Nephron progenitor cell (in vitro differentiated cells): ENCODE results near the gene FSIP2.

Source experiments
- DNase-seq: peaks from one replicate; pipeline ENCODE4 v3.0.0; 2021
- H3K27ac Mint-ChIP-seq: 2 replicates; pipeline ENCODE4 v1.8.0; 2021; ENCODE audit warnings: mild to moderate bottlenecking, moderate library complexity, mixed read lengths
- H3K27me3 Mint-ChIP-seq: 2 replicates; pipeline ENCODE4 v1.8.0; 2021; ENCODE audit warnings: mild to moderate bottlenecking, low read depth, mixed read lengths; ENCODE audit not compliant: poor library complexity
- H3K36me3 Mint-ChIP-seq: 2 replicates; pipeline ENCODE4 v1.8.0; 2021; ENCODE audit warnings: low read depth, mixed read lengths
- H3K4me1 Mint-ChIP-seq: 2 replicates; pipeline ENCODE4 v1.8.0; 2021; ENCODE audit warnings: mixed read lengths
- H3K4me3 Mint-ChIP-seq: 2 replicates; pipeline ENCODE4 v1.8.0; 2021; ENCODE audit warnings: mild to moderate bottlenecking, moderate library complexity, mixed read lengths
- H3K9me3 Mint-ChIP-seq: 2 replicates; pipeline ENCODE4 v1.8.0; 2021; ENCODE audit warnings: mild to moderate bottlenecking, moderate library complexity, mixed read lengths
- CTCF ChIP-seq: fragments of 200-600 bp; sonication (generic); IDR thresholded peaks from 2 replicates; pipeline ENCODE4 v1.5.0; 2021; ENCODE audit warnings: antibody characterized with exemption

The FSIP2 gene

DNA sequence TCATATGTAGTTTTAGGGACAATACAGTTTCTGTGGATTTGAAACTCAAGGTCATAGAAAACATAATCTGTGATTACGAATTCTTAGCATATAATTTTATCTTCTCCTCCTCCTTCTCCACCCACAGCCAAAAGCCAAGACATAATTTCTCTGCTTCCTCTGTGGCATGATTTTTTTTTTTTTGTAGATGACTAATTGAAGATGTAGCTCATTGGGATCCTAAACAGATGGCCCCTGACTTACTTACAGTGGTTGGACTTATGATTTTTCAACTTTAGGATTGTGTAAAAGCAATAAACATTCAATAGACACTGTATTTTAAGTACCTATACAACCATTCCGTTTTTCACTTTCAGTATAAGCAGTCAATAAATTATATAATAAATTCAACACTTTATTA is 42.3 kb downstream of the FSIP2 start:
- no peak for TF ChIP-seq CTCF
- H3K9me3 Mint-ChIP-seq = no peaks in the 10 kb centered on the region
- H3K4me1 Mint-ChIP-seq = peaks cover 8% of the 10 kb centered on the region
- no peaks in the 10 kb centered on the region for H3K36me3 Mint-ChIP-seq
- DNase-seq = no peak
- no peak overlapping the region for H3K27ac Mint-ChIP-seq
- H3K4me3 Mint-ChIP-seq = no peak overlapping the region
- H3K27me3 Mint-ChIP-seq = no peaks in the 10 kb centered on the region

DNA sequence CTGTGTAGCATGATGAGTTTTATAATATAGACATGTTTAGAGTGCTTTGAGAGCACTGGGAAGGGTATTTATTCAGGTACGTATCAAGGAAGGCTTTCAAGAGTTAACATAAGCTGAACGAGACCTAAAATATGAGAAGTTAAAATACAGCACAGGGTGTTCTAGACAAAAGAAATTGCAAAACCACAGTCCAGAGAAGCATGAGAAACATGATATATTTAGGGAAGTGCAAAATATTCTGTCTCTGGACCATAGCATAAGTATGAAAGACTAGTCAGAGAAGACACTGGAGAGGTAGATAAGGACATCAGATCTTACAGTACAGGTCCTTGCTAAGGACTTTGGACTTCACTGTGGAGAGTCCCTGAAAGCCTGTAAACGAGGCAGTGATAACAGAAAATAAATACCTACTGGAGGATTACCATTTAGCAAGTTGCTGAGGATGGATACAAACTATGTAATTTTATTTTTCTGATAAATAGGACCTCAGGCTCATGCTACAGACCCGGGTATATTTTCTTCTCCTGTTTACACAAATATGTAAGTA is 43.7 kb downstream of the FSIP2 start:
- DNase-seq = no peak
- Mint-ChIP-seq H3K4me3 (no peak overlapping the region), H3K27me3 (no peaks in the 10 kb centered on the region), H3K4me1 (peaks cover 8% of the 10 kb centered on the region), H3K9me3 (no peaks in the 10 kb centered on the region), H3K36me3 (no peaks in the 10 kb centered on the region), H3K27ac (no peak overlapping the region)
- no peak for TF ChIP-seq CTCF

DNA sequence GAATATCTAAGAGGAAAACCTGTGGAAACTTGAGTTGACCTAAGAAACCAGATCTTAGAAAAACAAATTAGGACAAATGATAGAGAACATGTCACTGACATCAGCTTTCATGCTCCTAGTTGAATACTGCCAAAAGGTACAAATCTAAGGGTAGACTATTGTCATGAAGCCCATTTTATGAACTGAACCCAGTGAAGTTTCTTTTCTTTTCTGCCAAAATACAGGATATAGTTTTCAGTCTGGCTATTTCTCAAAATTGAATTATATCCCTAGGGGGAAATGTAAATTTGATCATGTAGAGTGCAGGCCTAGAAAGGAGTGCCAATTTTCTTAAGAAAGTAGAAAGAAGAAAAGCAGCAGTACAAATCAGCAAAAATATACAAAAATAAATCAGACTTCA is 46.6 kb downstream of the FSIP2 start:
- no peak overlapping the region for H3K4me3 Mint-ChIP-seq
- no peaks in the 10 kb centered on the region for H3K36me3 Mint-ChIP-seq
- no peak for TF ChIP-seq CTCF
- no peak overlapping the region for H3K27ac Mint-ChIP-seq
- no peaks in the 10 kb centered on the region for H3K9me3 Mint-ChIP-seq
- no peak for DNase-seq
- no peaks in the 10 kb centered on the region for H3K27me3 Mint-ChIP-seq
- peaks cover 8% of the 10 kb centered on the region for H3K4me1 Mint-ChIP-seq

GRCh38 chr2:185785851-185786473 is 47.4 kb downstream of the FSIP2 start:
- Mint-ChIP-seq H3K27ac (no peak overlapping the region), H3K9me3 (no peaks in the 10 kb centered on the region), H3K36me3 (no peaks in the 10 kb centered on the region), H3K4me1 (peaks cover 8% of the 10 kb centered on the region), H3K4me3 (no peak overlapping the region), H3K27me3 (no peaks in the 10 kb centered on the region)
- no peak for TF ChIP-seq CTCF
- DNase-seq = no peak

GRCh38 chr2:185787227-185788145 is 48.9 kb downstream of the FSIP2 start:
- no peak overlapping the region for H3K4me3 Mint-ChIP-seq
- no peaks in the 10 kb centered on the region for H3K36me3 Mint-ChIP-seq
- no peak for DNase-seq
- H3K27ac Mint-ChIP-seq = no peak overlapping the region
- no peak for TF ChIP-seq CTCF
- H3K4me1 Mint-ChIP-seq = peaks cover 8% of the 10 kb centered on the region
- H3K9me3 Mint-ChIP-seq = no peaks in the 10 kb centered on the region
- H3K27me3 Mint-ChIP-seq = no peaks in the 10 kb centered on the region
